Suprapubic skin (tissue), 4 donors: Measurements from ENCODE around the gene QSOX1. TPM values are rescaled to one million over a fixed set of nuclear protein-coding genes. Genes with fewer than 3 reads are reported as not detected.

Experiments
- DNase-seq, 2 donors: peaks; one replicate each; pipeline ENCODE4 v3.0.0-alpha.2; 2019; ENCODE audit warnings: low spot score in 2 of 2
- H3K27ac ChIP-seq: fragments of 200-600 bp; sonication (generic); one replicate; pipeline ENCODE4 v1.5.1; 2019
- H3K27me3 ChIP-seq: fragments of 200-600 bp; sonication (generic); one replicate; pipeline ENCODE4 v1.5.1; 2019
- H3K36me3 ChIP-seq: fragments of 200-600 bp; sonication (generic); one replicate; pipeline ENCODE4 v1.5.1; 2019
- H3K4me1 ChIP-seq: fragments of 200-600 bp; sonication (generic); one replicate; pipeline ENCODE4 v1.5.1; 2019
- H3K4me3 ChIP-seq: fragments of 200-600 bp; sonication (generic); one replicate; pipeline ENCODE4 v1.5.1; 2019; ENCODE audit warnings: mild to moderate bottlenecking
- H3K9me3 ChIP-seq: fragments of 200-600 bp; sonication (generic); one replicate; pipeline ENCODE4 v1.5.1; 2019
- EP300 ChIP-seq: sonication (generic); formaldehyde crosslinking; IDR thresholded peaks from one replicate; pipeline ENCODE4 v1.6.1; 2017; ENCODE audit warnings: antibody characterized with exemption
- POLR2A ChIP-seq, 2 donors: fragments of 450-650 bp; IDR thresholded peaks; one replicate each; pipeline ENCODE4 v1.6.1; 2017; ENCODE audit warnings: antibody characterized with exemption in 2 of 2, mild to moderate bottlenecking in 2 of 2, moderate library complexity in 2 of 2
- POLR2AphosphoS5 ChIP-seq, 3 donors: sonication (generic); formaldehyde crosslinking; IDR thresholded peaks; one replicate each; pipeline ENCODE4 v1.6.1; 2017; ENCODE audit warnings: antibody characterized with exemption in 3 of 3
- WGBS: methylation state at CpG from one replicate; pipeline ENCODE4 v1.1.5; 2018; 5-methylcytosine and 5-hydroxymethylcytosine counted together
- total RNA-seq, 4 donors: library from RNA; depleted of rRNA; stranded (reverse); fragments of >200 nt; gene quantifications; one replicate each; pipeline ENCODE4 v1.1.0, GENCODE V29; 2016
- TF ChIP-seq, protein P1 (sequence below), 2 donors: fragments of 200-600 bp in 1 of 2; fragments of 450-650 bp in 1 of 2; sonication (generic) in 1 of 2; IDR thresholded peaks; one replicate each; pipeline ENCODE4 v1.5.1; 2016 to 2019; ENCODE audit warnings: antibody characterized with exemption in 2 of 2, mild to moderate bottlenecking in 1 of 2, moderate library complexity in 1 of 2

QSOX1 gene
- total RNA-seq, 4 donors from 2014 or later = 56.6 to 66.1 (median 61.5) TPM

GRCh38 chr1:180173952-180174351, 19.3 kb downstream of the QSOX1 start:
- peak in 1 of 2 donors; percentile 74 for DNase-seq
- H3K9me3 ChIP-seq = no peaks in the 10 kb centered on the region
- H3K36me3 ChIP-seq = peaks cover 4% of the 10 kb centered on the region

DNA sequence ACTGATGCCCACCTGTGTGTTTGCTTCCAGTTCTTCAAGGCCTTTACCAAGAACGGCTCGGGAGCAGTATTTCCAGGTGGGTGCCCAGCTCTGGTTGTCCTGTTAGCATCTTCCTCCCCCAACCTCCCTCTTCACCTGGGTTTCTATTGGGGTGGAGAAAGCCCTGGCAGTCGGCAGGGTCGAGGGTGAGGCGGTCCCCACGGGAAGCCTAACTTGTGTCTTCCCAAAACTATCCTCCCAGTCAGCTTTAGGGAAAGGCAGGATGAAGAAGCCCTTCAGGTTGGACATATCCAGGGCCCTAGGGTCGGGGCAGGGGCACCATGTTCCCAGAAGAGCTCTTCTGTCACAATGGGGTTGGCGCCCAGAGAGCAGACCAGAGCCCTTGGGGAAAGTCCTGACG, 20.6 kb downstream of the QSOX1 start:
- Histone ChIP-seq H3K4me3 (no peak overlapping the region), H3K36me3 (peaks cover 4% of the 10 kb centered on the region), H3K9me3 (no peaks in the 10 kb centered on the region), H3K4me1 (peaks cover 21% of the 10 kb centered on the region), H3K27me3 (no peaks in the 10 kb centered on the region), H3K27ac (no peak overlapping the region)
- TF ChIP-seq, protein P1, sequence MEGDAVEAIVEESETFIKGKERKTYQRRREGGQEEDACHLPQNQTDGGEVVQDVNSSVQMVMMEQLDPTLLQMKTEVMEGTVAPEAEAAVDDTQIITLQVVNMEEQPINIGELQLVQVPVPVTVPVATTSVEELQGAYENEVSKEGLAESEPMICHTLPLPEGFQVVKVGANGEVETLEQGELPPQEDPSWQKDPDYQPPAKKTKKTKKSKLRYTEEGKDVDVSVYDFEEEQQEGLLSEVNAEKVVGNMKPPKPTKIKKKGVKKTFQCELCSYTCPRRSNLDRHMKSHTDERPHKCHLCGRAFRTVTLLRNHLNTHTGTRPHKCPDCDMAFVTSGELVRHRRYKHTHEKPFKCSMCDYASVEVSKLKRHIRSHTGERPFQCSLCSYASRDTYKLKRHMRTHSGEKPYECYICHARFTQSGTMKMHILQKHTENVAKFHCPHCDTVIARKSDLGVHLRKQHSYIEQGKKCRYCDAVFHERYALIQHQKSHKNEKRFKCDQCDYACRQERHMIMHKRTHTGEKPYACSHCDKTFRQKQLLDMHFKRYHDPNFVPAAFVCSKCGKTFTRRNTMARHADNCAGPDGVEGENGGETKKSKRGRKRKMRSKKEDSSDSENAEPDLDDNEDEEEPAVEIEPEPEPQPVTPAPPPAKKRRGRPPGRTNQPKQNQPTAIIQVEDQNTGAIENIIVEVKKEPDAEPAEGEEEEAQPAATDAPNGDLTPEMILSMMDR (IDR thresholded peaks at IDR 0.05) = no peak
- TF ChIP-seq POLR2AphosphoS5 (IDR thresholded peaks at IDR 0.05) = no peak
- TF ChIP-seq EP300 = no peak
- no peak for TF ChIP-seq POLR2A (IDR thresholded peaks at IDR 0.05)
- 96% methylated on average over 9 of the region's 9 CpGs for WGBS
- peak in 1 of 2 donors; percentile 19 for DNase-seq

More at GRCh38 chr1:180173952-180174351, 19.3 kb downstream of the QSOX1 start:
- no peak overlapping the region for H3K4me3 ChIP-seq
- TF ChIP-seq, protein P1 (IDR thresholded peaks at IDR 0.05) = no peak
- TF ChIP-seq POLR2AphosphoS5 (IDR thresholded peaks at IDR 0.05) (no peak), EP300 (no peak), POLR2A (IDR thresholded peaks at IDR 0.05) (no peak)
- no peaks in the 10 kb centered on the region for H3K27me3 ChIP-seq
- peak overlapping the region; percentile 44 for H3K27ac ChIP-seq
- WGBS = 44% methylated on average over 7 of the region's 8 CpGs
- H3K4me1 ChIP-seq = peaks cover 34% of the 10 kb centered on the region

DNA sequence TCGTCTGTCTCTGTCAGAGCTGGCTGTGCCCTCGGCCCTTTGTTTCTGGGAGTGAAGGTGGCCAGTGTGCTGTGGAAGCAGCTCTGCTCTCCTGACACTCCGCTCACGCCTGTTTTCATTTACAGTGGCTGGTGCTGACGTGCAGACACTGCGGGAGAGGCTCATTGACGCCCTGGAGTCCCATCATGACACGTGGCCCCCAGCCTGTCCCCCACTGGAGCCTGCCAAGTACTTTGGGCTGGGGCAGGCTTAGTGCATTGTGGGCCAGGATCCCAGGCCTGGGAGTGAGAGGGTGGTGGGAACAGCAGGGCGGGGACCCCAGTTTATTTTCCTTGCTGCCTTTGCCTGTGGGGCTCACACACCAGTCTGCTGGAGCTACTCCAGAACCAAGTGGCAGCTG, 21.1 kb downstream of the QSOX1 start:
- no peak overlapping the region for H3K27ac ChIP-seq
- peak in 1 of 2 donors; percentile 46 for DNase-seq
- H3K4me3 ChIP-seq = no peak overlapping the region
- H3K36me3 ChIP-seq = peaks cover 4% of the 10 kb centered on the region
- H3K4me1 ChIP-seq = peaks cover 17% of the 10 kb centered on the region
- no peaks in the 10 kb centered on the region for H3K9me3 ChIP-seq
- no peak for TF ChIP-seq POLR2A (IDR thresholded peaks at IDR 0.05)
- H3K27me3 ChIP-seq = no peaks in the 10 kb centered on the region
- 77% methylated on average over 9 of the region's 9 CpGs for WGBS

GRCh38 chr1:180176965-180177364, 22.3 kb downstream of the QSOX1 start:
- TF ChIP-seq POLR2A (IDR thresholded peaks at IDR 0.05) (no peak), EP300 (no peak), POLR2AphosphoS5 (IDR thresholded peaks at IDR 0.05) (no peak)
- TF ChIP-seq, protein P1 (IDR thresholded peaks at IDR 0.05) = no peak
- Histone ChIP-seq H3K4me1 (peaks cover 15% of the 10 kb centered on the region), H3K27ac (no peak overlapping the region), H3K27me3 (no peaks in the 10 kb centered on the region), H3K36me3 (peaks cover 7% of the 10 kb centered on the region), H3K9me3 (no peaks in the 10 kb centered on the region), H3K4me3 (no peak overlapping the region)
- 90% methylated on average over 4 of the region's 4 CpGs for WGBS
- peak in 1 of 2 donors; percentile 8 for DNase-seq

DNA sequence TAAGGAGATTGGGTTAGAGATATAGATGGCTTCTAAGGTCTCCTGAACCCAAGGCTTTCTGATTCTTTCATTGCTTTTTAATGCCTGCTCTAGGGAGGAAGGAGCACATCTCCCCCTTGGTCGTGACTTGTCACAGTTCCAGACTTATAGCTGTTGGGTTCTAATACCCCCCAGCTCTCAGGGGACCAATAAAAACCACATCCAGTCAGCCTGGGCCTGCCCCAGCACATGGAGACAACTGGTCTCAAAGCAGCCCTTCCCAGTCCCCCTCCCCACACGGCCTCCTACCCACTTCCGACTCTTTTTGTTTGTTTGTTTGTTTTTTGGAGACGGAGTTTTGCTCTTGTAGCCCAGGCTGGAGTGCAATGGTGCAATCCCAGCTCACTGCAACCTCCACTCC, 23.3 kb downstream of the QSOX1 start:
- no peaks in the 10 kb centered on the region for H3K9me3 ChIP-seq
- peaks cover 15% of the 10 kb centered on the region for H3K4me1 ChIP-seq
- peaks cover 14% of the 10 kb centered on the region for H3K36me3 ChIP-seq
- DNase-seq = peak in 1 of 2 donors; percentile 37
- H3K27me3 ChIP-seq = no peaks in the 10 kb centered on the region
- TF ChIP-seq POLR2A (IDR thresholded peaks at IDR 0.05) (no peak), EP300 (no peak), POLR2AphosphoS5 (IDR thresholded peaks at IDR 0.05) (no peak)
- TF ChIP-seq, protein P1 (IDR thresholded peaks at IDR 0.05) = no peak
- H3K4me3 ChIP-seq = no peak overlapping the region
- no peak overlapping the region for H3K27ac ChIP-seq
- WGBS = 77% methylated on average over 4 of the region's 4 CpGs
